ENCODE measurements around the gene RBM17. TPM values are rescaled to one million over a fixed set of nuclear protein-coding genes. Genes with fewer than 3 reads are reported as not detected.

Gene RBM17
- total and polyA plus RNA-seq, 2 experiments from 2014 or later = 86.2 to 125 TPM

GRCh38 chr10:6045314-6045848 lies 43.5 kb upstream of the RBM17 start:
- Histone ChIP-seq H3K4me1 (ENCODE audit: low read depth) (no peaks in the 10 kb centered on the region), H3K27ac (no peak overlapping the region), H3K9me3 (ENCODE audit: low read depth) (no peaks in the 10 kb centered on the region), H3K36me3 (no peaks in the 10 kb centered on the region), H3K4me3 (no peak overlapping the region), H3K27me3 (no peaks in the 10 kb centered on the region)
- TF ChIP-seq CTCF (IDR thresholded peaks at IDR 0.05; ENCODE audit: low read depth, low read length) = no peak
- no peak for DNase-seq (ENCODE audit: low read depth in 1 of 2, low spot score in 1 of 2)

- no peak overlapping the region for H3K27ac ChIP-seq
- no peaks in the 10 kb centered on the region for H3K9me3 ChIP-seq (ENCODE audit: low read depth)
- no peak for TF ChIP-seq CTCF (IDR thresholded peaks at IDR 0.05; ENCODE audit: low read depth, low read length)
- H3K4me3 ChIP-seq = no peak overlapping the region
- H3K27me3 ChIP-seq = no peaks in the 10 kb centered on the region
- no peaks in the 10 kb centered on the region for H3K36me3 ChIP-seq
- no peaks in the 10 kb centered on the region for H3K4me1 ChIP-seq (ENCODE audit: low read depth)
- DNase-seq (ENCODE audit: low read depth in 1 of 2, low spot score in 1 of 2) = no peak
These were observed 42.7 kb upstream of the RBM17 start for GRCh38 chr10:6045878-6046772.

- H3K27me3 ChIP-seq = no peaks in the 10 kb centered on the region
- TF ChIP-seq CTCF (IDR thresholded peaks at IDR 0.05; ENCODE audit: low read depth, low read length) = no peak
- no peaks in the 10 kb centered on the region for H3K4me1 ChIP-seq (ENCODE audit: low read depth)
- no peak for DNase-seq (ENCODE audit: low read depth in 1 of 2, low spot score in 1 of 2)
- no peaks in the 10 kb centered on the region for H3K36me3 ChIP-seq
- H3K27ac ChIP-seq = no peak overlapping the region
- H3K9me3 ChIP-seq (ENCODE audit: low read depth) = no peaks in the 10 kb centered on the region
- H3K4me3 ChIP-seq = no peak overlapping the region
These were observed 41.8 kb upstream of the RBM17 start for GRCh38 chr10:6046773-6047611.

DNA sequence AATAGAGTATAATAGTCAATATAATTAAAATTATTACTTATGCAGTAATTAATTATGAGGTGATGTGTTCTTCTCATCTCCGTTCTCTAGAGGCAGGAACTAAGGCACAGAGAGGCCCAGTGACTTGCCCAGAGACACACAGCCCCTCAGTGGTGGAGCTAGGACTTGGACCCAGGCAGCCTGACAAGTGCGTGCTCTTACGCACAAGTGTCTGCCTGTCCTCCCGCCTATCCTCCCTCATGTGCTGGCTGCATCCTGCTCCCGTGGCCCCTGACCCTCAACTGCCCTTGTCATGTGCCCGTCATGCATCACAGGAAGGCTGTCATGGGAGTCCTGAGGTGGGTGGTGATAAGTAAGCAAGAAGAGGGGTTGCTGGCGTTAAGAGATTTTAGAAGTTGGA lies 41.0 kb upstream of the RBM17 start:
- Histone ChIP-seq H3K27me3 (no peaks in the 10 kb centered on the region), H3K36me3 (no peaks in the 10 kb centered on the region), H3K4me1 (ENCODE audit: low read depth) (no peaks in the 10 kb centered on the region), H3K27ac (no peak overlapping the region), H3K4me3 (no peak overlapping the region), H3K9me3 (ENCODE audit: low read depth) (no peaks in the 10 kb centered on the region)
- no peak for DNase-seq (ENCODE audit: low read depth in 1 of 2, low spot score in 1 of 2)
- TF ChIP-seq CTCF (IDR thresholded peaks at IDR 0.05; ENCODE audit: low read depth, low read length) = no peak

DNA sequence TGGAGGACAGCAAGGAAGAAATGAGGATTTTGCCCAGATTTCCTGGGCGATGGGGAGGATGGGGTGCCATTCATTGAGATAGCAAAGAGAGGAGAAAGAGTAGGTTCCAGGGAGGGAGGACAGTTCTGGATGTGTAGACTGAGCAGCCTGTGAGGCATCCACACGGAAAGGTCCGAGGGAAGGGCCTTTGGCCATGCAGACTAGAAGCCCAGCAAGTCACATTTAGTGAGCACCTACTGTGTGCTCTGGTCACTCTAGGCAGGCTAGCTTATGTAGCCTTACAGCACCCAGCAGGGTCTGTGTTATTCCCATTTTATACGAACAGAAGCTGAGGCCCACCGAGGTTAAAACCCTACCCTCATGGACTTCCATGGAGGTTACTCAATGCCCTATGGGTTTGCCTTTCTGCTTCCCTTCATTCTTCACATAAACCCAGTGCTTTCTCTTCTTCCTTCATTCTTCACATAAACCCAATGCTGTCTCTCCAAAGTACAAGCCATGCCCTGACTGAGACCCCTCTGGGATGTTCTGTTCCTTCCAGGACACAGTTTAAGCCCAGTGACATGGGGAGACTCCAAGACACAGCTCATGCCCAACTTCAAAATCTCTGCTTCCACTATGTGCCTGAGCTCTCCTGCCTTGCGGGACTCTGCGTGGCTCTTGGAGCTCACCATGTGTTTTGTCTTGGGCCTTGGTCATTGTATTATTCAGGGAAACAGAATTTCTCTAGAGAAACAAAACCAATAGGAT lies 40.4 kb upstream of the RBM17 start:
- H3K36me3 ChIP-seq = no peaks in the 10 kb centered on the region
- no peaks in the 10 kb centered on the region for H3K4me1 ChIP-seq (ENCODE audit: low read depth)
- no peak for DNase-seq (ENCODE audit: low read depth in 1 of 2, low spot score in 1 of 2)
- H3K9me3 ChIP-seq (ENCODE audit: low read depth) = no peaks in the 10 kb centered on the region
- H3K27me3 ChIP-seq = no peaks in the 10 kb centered on the region
- TF ChIP-seq CTCF (IDR thresholded peaks at IDR 0.05; ENCODE audit: low read depth, low read length) = no peak
- no peak overlapping the region for H3K4me3 ChIP-seq
- no peak overlapping the region for H3K27ac ChIP-seq

Measured in cardiac muscle cell (in vitro differentiated cells and primary cell).